ENCODE measurements around the gene KDM1B.

The KDM1B gene

DNA sequence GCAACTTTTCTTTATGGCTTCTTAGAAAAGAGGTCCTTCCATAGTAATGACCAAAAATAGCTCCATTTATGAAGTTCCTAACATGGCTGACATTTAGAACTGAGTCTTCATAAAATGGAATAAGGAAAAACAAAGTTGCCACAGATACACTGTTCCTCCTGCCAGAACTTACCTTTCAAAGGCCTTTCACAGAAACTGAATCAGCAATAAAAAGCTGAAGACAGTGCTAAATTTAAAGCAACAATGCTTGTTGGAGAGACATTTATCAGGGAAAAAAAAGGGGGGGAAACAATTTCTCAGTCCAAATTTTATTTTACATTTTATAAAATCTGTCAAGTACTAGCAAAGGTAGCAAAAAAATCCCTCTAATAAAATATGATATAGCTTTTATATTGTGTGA, 91.8 kb downstream of the KDM1B start:
- Histone ChIP-seq H3K4me3 (ENCODE audit: low read depth, low read length, poor library complexity, severe bottlenecking) (no peak overlapping the region), H3F3A (ENCODE audit: insufficient read depth, low read length) (no peaks in the 10 kb centered on the region), H3K27me3 (ENCODE audit: insufficient read depth, low read length) (no peaks in the 10 kb centered on the region), H3K9me2 (ENCODE audit: low read depth, low read length) (no peaks in the 10 kb centered on the region), H3K4me2 (ENCODE audit: low read length) (no peak overlapping the region), H3K9ac (ENCODE audit: low read length) (no peak overlapping the region), H2AFZ (ENCODE audit: low read length) (no peak overlapping the region), H3K9me3 (ENCODE audit: low read length) (no peaks in the 10 kb centered on the region), H3K4me1 (ENCODE audit: insufficient read depth, low read length, severe bottlenecking) (no peaks in the 10 kb centered on the region), H3K27ac (ENCODE audit: low read depth, low read length, poor library complexity, severe bottlenecking) (no peak overlapping the region), H3K79me2 (ENCODE audit: insufficient read depth, low read length) (peaks cover 29% of the 10 kb centered on the region), H4K20me1 (ENCODE audit: insufficient read depth, low read length) (no peaks in the 10 kb centered on the region), H3K36me3 (ENCODE audit: insufficient read depth, low read length) (peaks cover 100% of the 10 kb centered on the region)
- TF ChIP-seq, protein P1, sequence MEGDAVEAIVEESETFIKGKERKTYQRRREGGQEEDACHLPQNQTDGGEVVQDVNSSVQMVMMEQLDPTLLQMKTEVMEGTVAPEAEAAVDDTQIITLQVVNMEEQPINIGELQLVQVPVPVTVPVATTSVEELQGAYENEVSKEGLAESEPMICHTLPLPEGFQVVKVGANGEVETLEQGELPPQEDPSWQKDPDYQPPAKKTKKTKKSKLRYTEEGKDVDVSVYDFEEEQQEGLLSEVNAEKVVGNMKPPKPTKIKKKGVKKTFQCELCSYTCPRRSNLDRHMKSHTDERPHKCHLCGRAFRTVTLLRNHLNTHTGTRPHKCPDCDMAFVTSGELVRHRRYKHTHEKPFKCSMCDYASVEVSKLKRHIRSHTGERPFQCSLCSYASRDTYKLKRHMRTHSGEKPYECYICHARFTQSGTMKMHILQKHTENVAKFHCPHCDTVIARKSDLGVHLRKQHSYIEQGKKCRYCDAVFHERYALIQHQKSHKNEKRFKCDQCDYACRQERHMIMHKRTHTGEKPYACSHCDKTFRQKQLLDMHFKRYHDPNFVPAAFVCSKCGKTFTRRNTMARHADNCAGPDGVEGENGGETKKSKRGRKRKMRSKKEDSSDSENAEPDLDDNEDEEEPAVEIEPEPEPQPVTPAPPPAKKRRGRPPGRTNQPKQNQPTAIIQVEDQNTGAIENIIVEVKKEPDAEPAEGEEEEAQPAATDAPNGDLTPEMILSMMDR (IDR thresholded peaks at IDR 0.05; ENCODE audit: low read length), result no peak
- TF ChIP-seq EZH2 (IDR thresholded peaks at IDR 0.05; ENCODE audit: borderline replicate concordance, low read length), result no peak

DNA sequence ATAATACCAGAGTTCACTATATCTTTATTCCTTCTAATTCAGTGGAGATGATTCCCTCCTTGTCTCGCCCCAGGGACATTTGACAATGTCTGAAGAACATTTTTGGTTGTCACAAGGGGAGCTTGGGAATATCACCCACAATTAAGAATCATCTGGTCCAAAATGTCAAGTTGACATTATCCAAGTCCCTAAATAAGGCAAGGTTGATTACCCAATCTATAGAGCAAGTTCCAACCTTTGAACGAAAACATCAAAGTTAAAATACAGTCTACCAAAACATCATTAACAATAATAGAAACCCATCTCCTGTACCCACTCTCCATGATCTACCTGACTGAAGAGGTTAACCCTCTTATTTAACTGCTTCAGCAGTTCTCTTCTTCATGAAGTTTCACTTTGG, 93.5 kb downstream of the KDM1B start:
- TF ChIP-seq, protein P1 (IDR thresholded peaks at IDR 0.05; ENCODE audit: low read length), result no peak
- no peak for TF ChIP-seq EZH2 (IDR thresholded peaks at IDR 0.05; ENCODE audit: borderline replicate concordance, low read length)
- Histone ChIP-seq H3K4me3 (ENCODE audit: low read depth, low read length, poor library complexity, severe bottlenecking) (no peak overlapping the region), H3K27me3 (ENCODE audit: insufficient read depth, low read length) (no peaks in the 10 kb centered on the region), H3K4me2 (ENCODE audit: low read length) (no peak overlapping the region), H3K36me3 (ENCODE audit: insufficient read depth, low read length) (peaks cover 100% of the 10 kb centered on the region), H3K9ac (ENCODE audit: low read length) (no peak overlapping the region), H3F3A (ENCODE audit: insufficient read depth, low read length) (no peaks in the 10 kb centered on the region), H2AFZ (ENCODE audit: low read length) (no peak overlapping the region), H3K27ac (ENCODE audit: low read depth, low read length, poor library complexity, severe bottlenecking) (no peak overlapping the region), H3K4me1 (ENCODE audit: insufficient read depth, low read length, severe bottlenecking) (no peaks in the 10 kb centered on the region), H4K20me1 (ENCODE audit: insufficient read depth, low read length) (no peaks in the 10 kb centered on the region), H3K79me2 (ENCODE audit: insufficient read depth, low read length) (peaks cover 43% of the 10 kb centered on the region), H3K9me3 (ENCODE audit: low read length) (no peaks in the 10 kb centered on the region), H3K9me2 (ENCODE audit: low read depth, low read length) (no peaks in the 10 kb centered on the region)

DNA sequence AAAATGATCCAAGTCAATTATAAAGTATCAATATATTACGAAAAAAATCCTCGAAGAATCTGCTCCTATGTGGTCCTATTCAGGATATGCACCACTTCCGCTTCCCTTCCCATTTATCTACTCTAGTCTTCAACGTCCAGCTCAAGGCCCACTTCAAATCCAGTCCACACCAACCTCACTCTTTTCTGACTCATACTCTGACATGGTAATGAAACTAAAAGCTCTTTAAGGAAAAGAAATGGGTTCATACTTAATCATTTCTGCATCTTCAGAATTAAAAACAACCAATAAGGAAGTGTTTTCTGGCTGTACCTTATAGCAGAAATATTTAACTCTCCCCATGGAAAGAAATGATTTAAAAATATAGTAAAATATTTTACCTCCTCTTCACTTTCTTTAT, 94.0 kb downstream of the KDM1B start:
- TF ChIP-seq EZH2 (IDR thresholded peaks at IDR 0.05; ENCODE audit: borderline replicate concordance, low read length), result no peak
- TF ChIP-seq, protein P1 (IDR thresholded peaks at IDR 0.05; ENCODE audit: low read length), result no peak
- Histone ChIP-seq H3K4me3 (ENCODE audit: low read depth, low read length, poor library complexity, severe bottlenecking) (no peak overlapping the region), H3K27ac (ENCODE audit: low read depth, low read length, poor library complexity, severe bottlenecking) (no peak overlapping the region), H3K79me2 (ENCODE audit: insufficient read depth, low read length) (peaks cover 46% of the 10 kb centered on the region), H3K9me2 (ENCODE audit: low read depth, low read length) (no peaks in the 10 kb centered on the region), H2AFZ (ENCODE audit: low read length) (no peak overlapping the region), H3F3A (ENCODE audit: insufficient read depth, low read length) (no peaks in the 10 kb centered on the region), H3K4me1 (ENCODE audit: insufficient read depth, low read length, severe bottlenecking) (no peaks in the 10 kb centered on the region), H3K27me3 (ENCODE audit: insufficient read depth, low read length) (no peaks in the 10 kb centered on the region), H3K9ac (ENCODE audit: low read length) (no peak overlapping the region), H3K9me3 (ENCODE audit: low read length) (no peaks in the 10 kb centered on the region), H3K36me3 (ENCODE audit: insufficient read depth, low read length) (peaks cover 99% of the 10 kb centered on the region), H4K20me1 (ENCODE audit: insufficient read depth, low read length) (no peaks in the 10 kb centered on the region), H3K4me2 (ENCODE audit: low read length) (no peak overlapping the region)
